ENCODE measurements around the gene CAPS.

CAPS gene

GRCh38 chr19:5916181-5916708 lies 2.2 kb downstream of the CAPS start:
- Histone ChIP-seq H3K14ac (ENCODE audit: low read length in 2 of 2) (no peak overlapping the region), H3K27ac (ENCODE audit: low read length, poor library complexity, severe bottlenecking) (no peak overlapping the region), H3K79me1 (replicated peaks; ENCODE audit: low read length, poor library complexity, severe bottlenecking) (peaks cover 24% of the 10 kb centered on the region), H2BK12ac (ENCODE audit: low read length in 2 of 2) (no peak overlapping the region), H2BK120ac (ENCODE audit: low read depth, low read length) (no peak overlapping the region), H3K18ac (ENCODE audit: low read depth in 1 of 2, low read length in 2 of 2) (no peak overlapping the region), H2AK5ac (ENCODE audit: low read length, severe bottlenecking) (no peak overlapping the region), H2BK5ac (ENCODE audit: low read depth, low read length, poor library complexity, severe bottlenecking) (no peak overlapping the region), H3K4me1 (ENCODE audit: control insufficient read depth, insufficient read depth, low read depth, low read length) (peaks cover 19% of the 10 kb centered on the region), H3K23ac (ENCODE audit: low read length in 2 of 2) (no peak overlapping the region), H3K9ac (ENCODE audit: low read length) (peak overlapping the region; percentile 67), H2AFZ (ENCODE audit: low read depth, low read length) (no peak overlapping the region), H3K27me3 (ENCODE audit: control insufficient read depth in 1 of 2, insufficient read depth in 1 of 2, low read length in 2 of 2) (no peaks in the 10 kb centered on the region), H4K91ac (ENCODE audit: low read length) (no peak overlapping the region), H3K9me3 (ENCODE audit: control insufficient read depth, low read length) (no peaks in the 10 kb centered on the region), H3K4me2 (ENCODE audit: low read length, poor library complexity, severe bottlenecking) (no peak overlapping the region), H4K8ac (ENCODE audit: low read length) (no peak overlapping the region), H3K4me3 (ENCODE audit: insufficient read depth in 1 of 2, low read depth in 1 of 2, low read length in 2 of 2) (no peak overlapping the region), H2BK15ac (ENCODE audit: low read depth, poor library complexity, severe bottlenecking) (peak overlapping the region; percentile 20), H3K4ac (ENCODE audit: low read depth in 1 of 2, low read length in 2 of 2) (no peak overlapping the region), H3K36me3 (ENCODE audit: control insufficient read depth in 1 of 2, insufficient read depth in 2 of 2, low read depth in 1 of 2, low read length in 2 of 2) (peaks cover 50 to 70% of the 10 kb centered on the region in 2 experiments)
- no peak for DNase-seq
- WGBS, result 85% methylated on average over 14 of the region's 14 CpGs

GRCh38 chr19:5917431-5918107 lies 3.5 kb downstream of the CAPS start:
- no peaks in the 10 kb centered on the region for H3K9me3 ChIP-seq (ENCODE audit: control insufficient read depth, low read length)

GRCh38 chr19:5918463-5919079 lies 4.5 kb downstream of the CAPS start:
- 97% methylated on average over 20 of the region's 20 CpGs for WGBS
- H4K8ac ChIP-seq (ENCODE audit: low read length), result no peak overlapping the region

More at GRCh38 chr19:5917431-5918107, 3.5 kb downstream of the CAPS start:
- no peak overlapping the region for H4K91ac ChIP-seq (ENCODE audit: low read length)
- H3K14ac ChIP-seq (ENCODE audit: low read length in 2 of 2), result no peak overlapping the region
- no peak for DNase-seq
- no peak overlapping the region for H3K9ac ChIP-seq (ENCODE audit: low read length)
- no peak overlapping the region for H2BK15ac ChIP-seq (ENCODE audit: low read depth, poor library complexity, severe bottlenecking)
- H2AK5ac ChIP-seq (ENCODE audit: low read length, severe bottlenecking), result no peak overlapping the region
- H3K4me3 ChIP-seq (ENCODE audit: insufficient read depth in 1 of 2, low read depth in 1 of 2, low read length in 2 of 2), result no peak overlapping the region
- no peak overlapping the region for H3K27ac ChIP-seq (ENCODE audit: low read length, poor library complexity, severe bottlenecking)
- H3K79me1 ChIP-seq (replicated peaks; ENCODE audit: low read length, poor library complexity, severe bottlenecking), result peaks cover 24% of the 10 kb centered on the region
- H2AFZ ChIP-seq (ENCODE audit: low read depth, low read length), result no peak overlapping the region
- H2BK120ac ChIP-seq (ENCODE audit: low read depth, low read length), result no peak overlapping the region
- no peak overlapping the region for H3K4ac ChIP-seq (ENCODE audit: low read depth in 1 of 2, low read length in 2 of 2)
- H3K4me2 ChIP-seq (ENCODE audit: low read length, poor library complexity, severe bottlenecking), result no peak overlapping the region
- H3K27me3 ChIP-seq (ENCODE audit: control insufficient read depth in 1 of 2, insufficient read depth in 1 of 2, low read length in 2 of 2), result no peaks in the 10 kb centered on the region
- WGBS, result 96% methylated on average over 32 of the region's 36 CpGs
- peaks cover 19% of the 10 kb centered on the region for H3K4me1 ChIP-seq (ENCODE audit: control insufficient read depth, insufficient read depth, low read depth, low read length)
- H3K36me3 ChIP-seq (ENCODE audit: control insufficient read depth in 1 of 2, insufficient read depth in 2 of 2, low read depth in 1 of 2, low read length in 2 of 2), result peaks cover 63 to 81% of the 10 kb centered on the region in 2 experiments
- H3K18ac ChIP-seq (ENCODE audit: low read depth in 1 of 2, low read length in 2 of 2), result no peak overlapping the region
- H2BK12ac ChIP-seq (ENCODE audit: low read length in 2 of 2), result no peak overlapping the region
- no peak overlapping the region for H4K8ac ChIP-seq (ENCODE audit: low read length)
- H3K23ac ChIP-seq (ENCODE audit: low read length in 2 of 2), result no peak overlapping the region
- H2BK5ac ChIP-seq (ENCODE audit: low read depth, low read length, poor library complexity, severe bottlenecking), result no peak overlapping the region

GRCh38 chr19:5921516-5922160 lies 7.6 kb downstream of the CAPS start:
- Histone ChIP-seq H3K27me3 (ENCODE audit: control insufficient read depth in 1 of 2, insufficient read depth in 1 of 2, low read length in 2 of 2) (no peaks in the 10 kb centered on the region), H2BK15ac (ENCODE audit: low read depth, poor library complexity, severe bottlenecking) (no peak overlapping the region), H4K91ac (ENCODE audit: low read length) (no peak overlapping the region), H3K23ac (ENCODE audit: low read length in 2 of 2) (no peak overlapping the region), H4K8ac (ENCODE audit: low read length) (no peak overlapping the region), H2BK120ac (ENCODE audit: low read depth, low read length) (no peak overlapping the region), H2AFZ (ENCODE audit: low read depth, low read length) (no peak overlapping the region), H2BK5ac (ENCODE audit: low read depth, low read length, poor library complexity, severe bottlenecking) (no peak overlapping the region), H3K4me3 (ENCODE audit: insufficient read depth in 1 of 2, low read depth in 1 of 2, low read length in 2 of 2) (no peak overlapping the region), H3K18ac (ENCODE audit: low read depth in 1 of 2, low read length in 2 of 2) (no peak overlapping the region), H3K9ac (ENCODE audit: low read length) (no peak overlapping the region), H3K4me2 (ENCODE audit: low read length, poor library complexity, severe bottlenecking) (no peak overlapping the region), H2BK12ac (ENCODE audit: low read length in 2 of 2) (no peak overlapping the region), H3K4ac (ENCODE audit: low read depth in 1 of 2, low read length in 2 of 2) (no peak overlapping the region), H3K14ac (ENCODE audit: low read length in 2 of 2) (no peak overlapping the region), H3K27ac (ENCODE audit: low read length, poor library complexity, severe bottlenecking) (no peak overlapping the region), H3K36me3 (ENCODE audit: control insufficient read depth in 1 of 2, insufficient read depth in 2 of 2, low read depth in 1 of 2, low read length in 2 of 2) (peaks cover 90 to 92% of the 10 kb centered on the region in 2 experiments), H3K79me1 (replicated peaks; ENCODE audit: low read length, poor library complexity, severe bottlenecking) (peaks cover 37% of the 10 kb centered on the region), H2AK5ac (ENCODE audit: low read length, severe bottlenecking) (no peak overlapping the region), H3K9me3 (ENCODE audit: control insufficient read depth, low read length) (no peaks in the 10 kb centered on the region), H3K4me1 (ENCODE audit: control insufficient read depth, insufficient read depth, low read depth, low read length) (no peaks in the 10 kb centered on the region)
- DNase-seq, result no peak
- WGBS, result 91% methylated on average over 20 of the region's 21 CpGs

More at GRCh38 chr19:5918463-5919079, 4.5 kb downstream of the CAPS start:
- Histone ChIP-seq H3K4me1 (ENCODE audit: control insufficient read depth, insufficient read depth, low read depth, low read length) (peaks cover 19% of the 10 kb centered on the region), H3K14ac (ENCODE audit: low read length in 2 of 2) (no peak overlapping the region), H3K27me3 (ENCODE audit: control insufficient read depth in 1 of 2, insufficient read depth in 1 of 2, low read length in 2 of 2) (no peaks in the 10 kb centered on the region), H3K9me3 (ENCODE audit: control insufficient read depth, low read length) (no peaks in the 10 kb centered on the region), H4K91ac (ENCODE audit: low read length) (peak overlapping the region; percentile 15), H3K36me3 (ENCODE audit: control insufficient read depth in 1 of 2, insufficient read depth in 2 of 2, low read depth in 1 of 2, low read length in 2 of 2) (peaks cover 73 to 89% of the 10 kb centered on the region in 2 experiments), H3K27ac (ENCODE audit: low read length, poor library complexity, severe bottlenecking) (no peak overlapping the region), H3K18ac (ENCODE audit: low read depth in 1 of 2, low read length in 2 of 2) (no peak overlapping the region), H2BK120ac (ENCODE audit: low read depth, low read length) (no peak overlapping the region), H3K4me3 (ENCODE audit: insufficient read depth in 1 of 2, low read depth in 1 of 2, low read length in 2 of 2) (no peak overlapping the region), H2BK12ac (ENCODE audit: low read length in 2 of 2) (no peak overlapping the region), H3K4ac (ENCODE audit: low read depth in 1 of 2, low read length in 2 of 2) (no peak overlapping the region), H2BK5ac (ENCODE audit: low read depth, low read length, poor library complexity, severe bottlenecking) (no peak overlapping the region), H2AFZ (ENCODE audit: low read depth, low read length) (no peak overlapping the region), H3K79me1 (replicated peaks; ENCODE audit: low read length, poor library complexity, severe bottlenecking) (peaks cover 32% of the 10 kb centered on the region), H3K9ac (ENCODE audit: low read length) (no peak overlapping the region), H3K4me2 (ENCODE audit: low read length, poor library complexity, severe bottlenecking) (no peak overlapping the region), H2AK5ac (ENCODE audit: low read length, severe bottlenecking) (no peak overlapping the region), H2BK15ac (ENCODE audit: low read depth, poor library complexity, severe bottlenecking) (no peak overlapping the region), H3K23ac (ENCODE audit: low read length in 2 of 2) (no peak overlapping the region)
- DNase-seq, result no peak
